Measurements from ENCODE around the gene CTNS.

CTNS gene

DNA sequence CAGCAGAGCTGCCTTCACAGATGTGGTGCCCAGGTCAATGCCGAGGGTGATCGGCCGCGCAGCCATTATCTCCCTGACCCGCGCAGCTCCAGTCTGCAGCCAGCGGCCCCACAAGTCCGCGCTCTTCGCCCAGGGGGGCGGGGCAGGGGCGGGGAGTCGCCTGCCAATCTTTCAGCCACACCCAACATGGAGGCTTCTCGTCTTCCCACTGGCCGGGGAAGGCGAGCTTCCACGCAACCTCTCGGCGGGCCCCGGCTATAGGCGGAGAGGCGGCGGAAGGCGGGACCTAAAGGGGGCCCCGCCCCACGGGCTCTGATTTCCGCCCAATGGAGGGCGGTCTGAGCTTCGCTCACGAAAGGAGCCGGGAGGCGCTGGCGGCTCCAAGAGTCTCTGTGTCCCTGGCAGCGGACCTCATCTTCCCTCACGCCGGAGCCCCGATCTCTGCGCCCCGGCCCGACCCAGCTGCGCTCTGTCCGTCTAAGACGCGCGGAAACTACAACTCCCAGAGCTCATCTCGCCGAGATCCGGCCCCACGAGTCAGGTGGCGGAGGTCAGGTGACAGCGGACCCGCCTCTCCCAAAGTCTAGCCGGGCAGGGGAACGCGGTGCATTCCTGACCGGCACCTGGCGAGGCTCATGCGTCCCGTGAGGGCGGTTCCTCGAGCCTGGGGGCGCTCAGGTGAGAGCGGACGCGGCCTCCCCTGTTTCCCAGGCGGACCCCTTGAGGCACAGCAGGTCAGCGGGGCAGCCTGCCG lies at the start of gene CTNS, which contains the start of gene SHPK:
CTNS (plus strand) TSS at position 607 of the 754 bp plus-strand sequence. CDS start 3,447 bp downstream, outside the sequence.
SHPK (minus strand) TSS at position 97 of the 754 bp plus-strand sequence; CDS start at position 66, 31 bp downstream.
- peak; percentile 94 to 95 for DNase-seq

DNA sequence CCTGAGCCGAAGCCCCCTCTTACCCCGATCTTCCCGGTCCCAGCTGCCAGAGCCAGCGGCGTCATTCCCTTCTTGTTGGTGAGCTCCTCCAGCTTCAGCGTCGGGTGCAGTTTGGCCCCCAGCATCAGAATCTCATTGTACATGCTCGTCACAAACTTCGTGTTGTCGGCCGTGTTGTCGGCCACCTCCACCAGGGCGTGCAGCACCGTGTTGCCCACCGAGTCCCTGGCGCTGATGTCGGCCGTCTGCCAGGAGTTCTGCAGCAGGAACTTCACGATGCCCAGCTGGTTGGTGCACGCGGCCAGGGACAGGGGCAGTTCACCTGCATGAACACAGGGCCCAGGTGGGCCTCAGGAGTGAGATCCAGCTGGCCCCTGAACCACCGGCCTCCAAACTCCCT lies 46.8 kb upstream of the CTNS start:
- no peak for DNase-seq

DNA sequence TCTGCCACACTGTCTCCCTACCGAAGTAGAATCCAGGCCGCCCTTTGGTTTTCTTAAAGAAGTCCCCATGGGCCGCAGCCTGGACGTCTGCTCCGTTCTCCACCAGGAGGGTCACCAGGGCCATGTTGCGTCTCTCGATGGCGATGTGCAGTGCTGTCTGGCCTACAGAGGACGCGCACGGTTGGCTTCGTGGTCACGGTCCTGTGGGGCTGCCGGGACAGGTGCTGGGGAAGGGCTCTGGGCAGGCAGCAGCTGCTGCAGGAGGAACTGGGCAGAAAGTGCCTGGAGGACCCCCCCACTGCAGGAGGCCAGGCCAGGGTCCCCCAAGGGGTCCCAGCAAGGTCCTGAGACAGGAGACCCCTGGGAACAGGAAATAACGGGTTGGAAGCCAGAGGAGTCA lies 46.3 kb upstream of the CTNS start:
- no peak for DNase-seq

DNA sequence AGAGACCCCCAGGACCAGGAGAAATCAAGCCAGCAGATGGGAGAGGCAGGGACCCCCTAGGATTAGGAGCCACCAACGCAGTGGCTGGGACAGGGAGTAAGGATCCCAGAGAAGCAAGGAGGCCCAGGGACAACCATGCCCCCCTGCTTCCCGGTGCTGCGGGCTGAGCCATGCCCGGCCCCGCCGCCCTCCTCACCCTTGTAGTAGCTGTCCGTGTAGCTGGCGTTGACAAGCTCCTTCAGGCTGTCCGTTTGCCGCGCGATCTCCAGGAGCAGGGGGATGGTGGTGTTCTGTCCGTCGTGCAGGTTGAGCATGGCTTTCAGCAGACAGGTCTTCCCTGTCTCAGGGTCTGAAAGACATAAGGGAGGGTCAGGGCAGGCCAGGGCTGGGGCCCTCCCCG lies 45.8 kb upstream of the CTNS start:
- DNase-seq: no peak

DNA sequence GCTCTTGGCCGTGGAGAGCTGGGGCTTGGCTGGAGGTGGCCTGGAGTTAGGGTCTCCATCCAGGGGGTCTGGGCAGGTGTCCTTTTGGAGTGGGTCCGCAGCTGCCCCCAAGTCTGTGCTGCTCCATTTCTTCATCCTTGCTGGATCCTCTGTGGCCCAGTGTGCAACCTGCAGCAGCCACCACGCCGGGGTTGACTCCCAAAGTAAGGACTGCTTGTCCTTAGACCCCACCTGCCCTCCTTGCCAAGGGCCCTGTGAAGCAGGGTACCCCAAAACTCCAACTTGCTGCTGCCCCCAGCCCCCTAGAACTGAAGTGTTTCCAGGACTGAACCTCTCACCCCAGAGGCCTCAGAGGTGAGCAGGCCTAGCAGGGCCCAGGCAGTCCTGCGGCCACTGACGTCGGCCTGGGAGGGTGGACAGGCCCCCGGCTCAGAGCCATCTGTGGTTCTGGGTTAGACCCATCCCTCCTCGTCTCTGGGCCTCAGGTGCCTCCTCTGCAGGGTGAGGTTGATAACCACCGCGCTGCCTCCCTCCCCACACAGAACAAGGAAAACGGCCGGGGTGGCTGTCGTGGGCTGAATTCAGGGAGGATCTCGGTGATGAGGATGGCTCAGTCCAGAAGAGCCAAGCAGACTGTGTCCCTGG lies 44.2 kb upstream of the CTNS start:
- no peak for DNase-seq

DNA sequence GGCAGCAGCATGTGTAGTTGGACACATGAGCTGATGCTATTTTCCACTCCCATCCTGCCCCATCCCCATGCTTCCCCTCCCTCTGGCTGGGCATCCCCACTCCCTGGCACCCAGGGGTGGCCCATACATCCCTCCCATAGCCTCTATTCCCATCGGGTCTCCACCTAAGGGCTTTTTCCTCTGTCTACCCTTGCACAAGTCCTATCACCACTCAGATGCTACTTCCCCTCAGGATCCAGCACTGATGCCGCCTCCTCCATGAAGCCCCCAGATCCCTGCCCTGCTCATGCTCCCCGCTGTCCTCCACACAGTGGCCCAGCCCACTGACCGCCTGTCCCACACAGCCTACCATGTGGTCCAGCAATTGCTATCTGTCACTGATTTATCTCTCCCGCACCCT lies 43.2 kb upstream of the CTNS start:
- DNase-seq: no peak

DNA sequence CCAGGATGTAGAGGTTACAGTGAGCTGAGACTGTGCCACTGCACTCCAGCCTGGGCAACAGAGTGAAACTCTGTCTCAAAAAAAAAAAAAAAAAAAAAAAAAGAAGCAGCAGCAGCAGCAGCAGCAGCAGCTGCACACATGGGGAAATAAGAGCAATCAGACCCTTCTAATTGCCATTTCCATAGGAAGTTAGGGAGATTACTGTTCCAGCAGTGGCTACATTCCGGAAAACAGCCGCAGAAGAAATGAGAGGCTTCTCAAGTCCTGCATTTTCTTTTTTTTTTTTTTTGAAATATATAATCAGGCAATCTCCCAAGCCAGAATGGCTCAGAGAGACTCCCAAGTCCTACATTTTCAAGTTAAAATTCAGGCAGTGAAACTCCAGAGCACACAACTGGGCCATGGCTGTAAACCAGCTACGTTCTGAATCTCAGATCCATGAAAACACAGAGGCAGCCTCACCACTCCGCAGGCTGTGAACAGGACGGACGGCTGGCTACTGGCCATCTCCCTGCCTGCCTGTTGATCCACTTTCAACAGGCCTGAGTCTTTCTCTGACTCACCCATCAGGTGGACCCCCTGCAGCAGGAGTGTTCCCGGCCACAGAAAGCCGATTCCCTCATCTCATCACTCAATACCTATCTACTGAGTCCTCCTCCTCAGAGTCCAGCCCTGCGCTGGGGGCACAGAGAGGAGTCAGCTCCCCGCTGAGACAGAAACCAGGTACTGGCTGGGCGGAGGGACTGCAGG lies 42.3 kb upstream of the CTNS start:
- no peak for DNase-seq

DNA sequence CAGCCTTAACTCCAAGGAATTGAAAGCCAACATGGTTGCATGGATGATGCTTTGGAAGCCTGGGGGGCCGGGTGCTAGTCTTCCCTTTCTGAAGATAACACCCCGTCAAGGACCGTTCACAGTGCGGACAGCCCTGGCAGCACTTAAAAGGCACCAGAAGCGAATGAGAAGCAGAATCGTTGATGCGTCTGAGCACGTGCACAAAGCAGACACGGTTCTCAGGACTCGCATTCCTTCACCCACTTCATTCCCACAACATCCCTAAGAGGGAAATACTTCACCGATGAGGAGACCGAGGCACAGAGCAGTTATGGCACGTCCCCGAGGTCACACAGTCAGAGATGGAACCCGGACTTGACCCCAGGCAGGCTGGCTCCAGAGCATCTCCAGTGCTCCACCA lies 41.6 kb upstream of the CTNS start:
- DNase-seq: no peak

DNA sequence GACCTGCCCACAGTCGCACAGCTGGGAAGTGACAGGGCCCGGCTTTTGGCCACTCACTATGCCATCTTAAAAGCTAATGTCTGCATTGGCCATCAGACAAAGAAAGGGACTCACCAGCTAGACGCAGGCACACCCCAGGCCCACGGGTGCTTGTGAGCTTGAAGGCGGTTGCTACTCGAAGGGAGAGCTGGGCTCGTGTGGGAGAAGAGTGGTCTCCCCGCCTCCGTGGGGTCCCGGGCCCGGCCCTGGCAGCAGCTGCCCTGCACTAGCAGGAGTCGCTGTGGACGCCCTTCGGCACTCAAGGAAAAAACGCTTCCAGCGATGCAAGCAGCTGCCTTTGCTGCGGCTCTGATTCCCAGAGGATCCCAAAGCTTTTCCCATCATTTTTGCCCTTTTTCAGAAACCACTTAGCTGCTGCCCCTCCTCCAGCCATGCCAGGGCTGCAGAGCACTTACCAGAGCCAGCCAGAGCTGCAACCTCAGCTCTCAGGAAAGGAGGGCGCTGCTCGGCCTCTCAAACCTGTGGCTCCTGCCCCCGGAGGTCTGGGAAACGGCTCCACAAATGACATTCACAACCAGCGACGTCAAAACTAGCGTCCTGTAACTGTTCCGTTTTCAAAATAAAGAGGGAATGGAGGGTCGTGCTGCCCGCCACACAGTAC lies 39.6 kb upstream of the CTNS start:
- no peak for DNase-seq

DNA sequence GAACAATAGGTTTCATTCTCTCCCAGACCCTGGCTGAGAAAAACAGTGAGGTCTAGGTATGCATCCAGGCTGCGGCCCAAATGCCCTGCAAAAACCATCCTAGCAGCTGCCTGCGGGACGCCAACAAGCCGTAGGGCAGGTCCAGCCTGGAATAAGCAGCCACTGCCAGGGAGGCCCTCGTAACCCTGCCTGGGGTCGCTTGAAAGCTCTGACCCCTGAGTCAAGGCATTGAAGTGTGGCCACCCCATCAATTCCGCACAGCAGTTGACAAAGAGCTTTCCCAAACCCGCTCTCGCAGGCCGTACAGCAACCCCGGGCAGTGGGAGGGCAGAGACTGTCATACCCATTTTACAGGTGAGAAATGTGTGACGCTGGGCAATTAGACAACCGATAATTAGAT lies 38.5 kb upstream of the CTNS start:
- no peak for DNase-seq

DNA sequence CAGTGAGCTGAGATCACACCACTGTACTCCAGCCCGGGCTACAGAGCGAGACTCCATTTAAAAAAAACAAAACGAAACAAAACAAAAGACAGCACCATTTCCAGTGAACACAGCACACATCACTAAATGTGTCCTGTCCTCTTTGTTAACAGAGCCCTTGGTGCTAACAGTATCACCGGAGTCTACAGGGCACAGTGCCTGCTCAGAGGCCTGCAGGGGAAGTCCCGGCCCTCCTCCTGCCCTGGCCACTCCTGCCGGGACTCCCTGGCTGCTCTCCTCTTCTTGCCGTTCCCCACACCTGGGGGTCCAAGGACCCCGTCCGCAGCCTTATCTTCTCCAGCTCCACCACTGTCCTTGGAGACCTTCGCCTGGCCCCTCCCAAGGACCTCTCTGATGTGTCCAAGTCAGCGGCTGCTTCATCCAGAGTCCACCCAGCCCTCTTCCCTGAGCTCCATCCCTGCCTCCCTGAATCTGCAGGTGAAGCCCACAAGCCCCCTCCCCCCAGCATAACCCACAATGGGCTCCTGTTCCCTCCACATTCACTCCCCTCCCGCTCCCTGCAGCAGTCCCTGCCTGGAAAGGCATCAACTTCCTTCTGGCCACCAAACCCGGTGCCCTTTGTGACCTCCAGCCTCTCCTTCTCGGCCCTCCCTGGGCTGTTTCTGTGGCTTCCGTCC lies 35.9 kb upstream of the CTNS start:
- DNase-seq: no peak

DNA sequence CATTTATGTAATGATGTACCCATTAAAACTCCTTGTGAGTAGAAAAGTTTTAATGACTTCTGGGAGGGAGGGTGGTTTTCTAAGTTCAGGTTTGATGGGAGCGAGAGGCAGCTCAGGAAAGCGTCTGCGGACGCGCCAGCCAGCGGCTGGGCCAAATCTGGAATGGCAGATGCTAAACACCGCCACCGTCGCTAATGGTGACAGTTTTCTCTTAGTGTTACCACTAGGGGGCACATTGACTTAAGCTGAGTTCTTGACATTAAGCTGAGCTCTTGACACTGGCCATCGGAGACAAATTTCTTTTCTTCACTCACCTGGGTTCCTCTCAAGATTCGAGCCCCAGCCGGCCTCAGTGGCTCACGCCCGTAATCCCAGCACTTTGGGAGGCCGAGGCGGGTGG lies 34.1 kb upstream of the CTNS start:
- DNase-seq: peak; percentile 8 to 25

DNA sequence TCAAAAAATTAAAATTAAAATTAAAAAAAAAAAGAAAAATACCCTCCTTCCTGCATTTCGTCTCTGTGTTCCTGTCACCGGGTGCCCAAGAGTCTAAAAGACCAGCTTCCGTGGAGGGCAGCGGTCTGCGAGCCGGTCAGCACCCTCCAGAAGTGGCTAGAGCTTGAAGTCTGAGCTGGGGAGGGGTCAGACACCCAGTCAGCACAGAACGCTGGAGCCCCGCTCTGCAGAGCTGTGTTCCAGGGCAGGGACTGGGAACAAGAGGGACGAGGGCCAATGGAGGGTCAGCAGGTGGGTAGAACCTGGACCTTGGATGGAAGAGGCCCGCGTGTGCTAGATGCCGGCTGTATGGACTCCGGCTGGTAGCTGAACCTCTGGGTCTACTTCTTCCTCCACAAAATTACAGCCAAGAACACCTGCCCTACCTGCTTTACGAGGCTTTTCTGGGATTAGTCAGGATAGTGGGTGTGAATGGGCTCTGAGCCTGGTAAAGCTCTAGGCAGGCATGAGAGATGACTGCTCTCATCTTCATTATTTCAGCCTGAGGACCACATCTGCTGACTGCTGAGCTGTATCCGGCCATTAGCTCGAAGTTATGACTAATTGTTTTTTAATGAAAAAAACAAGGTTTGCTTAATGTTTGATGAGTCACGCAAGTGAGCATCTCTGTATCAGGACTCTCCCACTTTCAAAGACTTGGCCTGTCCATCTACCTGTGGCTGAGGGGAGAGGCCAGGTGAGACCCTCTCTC lies 33.3 kb upstream of the CTNS start:
- no peak for DNase-seq

DNA sequence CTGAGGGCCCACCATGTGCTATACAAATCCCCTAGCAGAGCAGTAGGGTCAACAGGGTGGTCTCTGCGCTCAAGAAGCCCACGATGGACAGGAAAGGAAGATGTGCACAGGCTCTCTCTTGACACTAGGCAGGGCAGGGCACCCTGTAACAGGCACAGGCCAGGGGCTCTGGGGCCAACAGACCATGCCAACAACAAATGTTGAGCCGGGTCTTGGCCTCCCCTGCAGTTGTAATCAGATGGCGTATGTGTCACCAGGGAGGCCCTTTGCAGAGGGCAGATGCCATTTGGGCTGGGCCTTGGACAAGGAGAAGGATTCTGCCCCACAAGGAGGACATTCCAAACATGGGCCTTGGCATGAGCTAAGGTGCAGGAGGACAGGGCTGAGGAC lies 32.7 kb upstream of the CTNS start:
- DNase-seq: no peak

DNA sequence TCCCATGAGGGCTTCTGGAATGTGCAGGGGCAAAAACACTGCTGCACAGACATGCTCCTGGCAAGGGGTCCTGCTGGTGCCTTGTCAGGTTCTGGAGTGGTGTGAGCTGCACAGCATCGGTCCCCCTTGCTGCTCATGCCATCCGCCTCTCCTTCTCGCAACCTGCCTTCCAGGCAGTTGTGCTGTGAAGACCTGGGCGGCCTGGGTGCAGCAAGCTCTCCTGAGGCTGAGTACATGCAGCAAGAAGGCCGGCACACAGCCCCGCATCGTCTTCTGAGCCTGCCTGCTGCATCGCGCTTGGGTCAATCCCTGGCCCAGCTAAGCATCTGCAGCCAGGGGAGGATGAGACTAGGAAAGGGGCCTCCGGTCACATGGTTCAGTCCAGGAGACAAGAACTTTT lies 26.9 kb upstream of the CTNS start:
- no peak for DNase-seq

DNA sequence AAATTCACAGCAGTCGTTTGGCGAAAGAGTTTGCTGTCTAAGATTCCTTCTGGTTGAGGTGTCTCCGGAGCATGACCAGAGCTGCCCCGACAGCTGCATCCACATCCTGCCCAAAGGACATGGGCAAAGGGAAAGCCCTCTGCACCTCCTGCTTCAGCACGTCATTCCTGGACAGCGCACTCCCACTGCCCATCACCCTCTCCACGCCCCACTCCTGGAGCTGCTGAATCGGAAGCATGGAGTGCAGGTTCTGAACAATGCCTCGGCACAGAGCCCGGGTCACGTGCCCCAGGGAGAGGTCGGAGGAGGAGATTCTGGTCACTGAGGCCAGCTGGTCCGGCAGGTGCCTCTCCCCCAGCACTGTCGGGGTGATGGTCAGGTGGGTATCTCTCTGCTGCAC lies 26.0 kb upstream of the CTNS start:
- DNase-seq: no peak

DNA sequence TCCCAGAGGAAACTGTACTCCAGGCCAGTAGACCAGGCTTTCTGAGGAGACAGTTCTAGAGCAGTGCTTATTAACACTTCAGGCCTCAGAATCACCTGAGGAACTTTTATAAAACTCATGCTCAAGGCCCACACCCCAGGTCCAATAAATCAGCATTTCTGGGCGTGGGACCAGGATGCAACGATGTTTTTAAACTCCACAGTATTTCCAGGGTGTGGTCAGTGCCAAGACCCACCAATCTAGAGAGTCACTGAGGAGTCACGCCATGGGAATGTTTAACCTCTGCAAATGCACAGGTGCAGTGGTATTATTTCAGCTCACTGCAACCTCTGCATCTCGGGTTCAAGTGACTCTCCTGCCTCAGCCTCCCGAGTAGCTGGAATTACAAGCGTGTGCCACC lies 23.4 kb upstream of the CTNS start:
- no peak for DNase-seq

DNA sequence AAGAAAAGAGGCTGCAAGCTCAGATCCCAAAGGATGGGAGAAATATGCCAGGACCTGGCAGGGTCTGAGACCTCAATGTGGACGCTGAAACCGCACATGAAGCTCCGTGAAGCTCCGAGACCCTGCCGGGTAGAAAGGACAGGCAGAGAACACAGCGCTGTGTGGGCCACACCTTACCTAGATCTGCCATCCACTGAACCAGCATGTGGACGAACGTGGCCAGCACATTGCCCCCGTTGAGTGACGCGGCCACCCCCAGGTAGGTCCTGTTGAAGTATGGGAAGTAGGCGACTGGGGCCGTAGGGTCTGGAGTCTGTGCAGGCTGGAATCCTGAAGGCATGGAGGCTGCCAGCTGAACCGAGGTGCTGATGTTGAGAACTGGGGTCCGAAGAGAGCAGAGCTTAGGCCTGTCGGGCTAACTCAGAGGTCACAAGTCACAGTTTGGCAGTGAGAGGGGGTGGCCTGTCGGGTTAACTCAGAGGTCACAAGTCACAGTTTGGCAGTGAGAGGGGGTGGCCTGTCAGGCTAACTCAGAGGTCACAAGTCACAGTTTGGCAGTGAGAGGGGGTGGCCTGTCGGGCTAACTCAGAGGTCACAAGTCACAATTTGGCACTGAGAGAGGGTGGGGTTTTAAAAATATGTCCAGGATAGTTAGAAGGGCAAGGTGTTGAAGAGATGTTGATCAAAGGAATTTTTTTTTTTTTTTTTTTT lies 21.2 kb upstream of the CTNS start:
- no peak for DNase-seq

DNA sequence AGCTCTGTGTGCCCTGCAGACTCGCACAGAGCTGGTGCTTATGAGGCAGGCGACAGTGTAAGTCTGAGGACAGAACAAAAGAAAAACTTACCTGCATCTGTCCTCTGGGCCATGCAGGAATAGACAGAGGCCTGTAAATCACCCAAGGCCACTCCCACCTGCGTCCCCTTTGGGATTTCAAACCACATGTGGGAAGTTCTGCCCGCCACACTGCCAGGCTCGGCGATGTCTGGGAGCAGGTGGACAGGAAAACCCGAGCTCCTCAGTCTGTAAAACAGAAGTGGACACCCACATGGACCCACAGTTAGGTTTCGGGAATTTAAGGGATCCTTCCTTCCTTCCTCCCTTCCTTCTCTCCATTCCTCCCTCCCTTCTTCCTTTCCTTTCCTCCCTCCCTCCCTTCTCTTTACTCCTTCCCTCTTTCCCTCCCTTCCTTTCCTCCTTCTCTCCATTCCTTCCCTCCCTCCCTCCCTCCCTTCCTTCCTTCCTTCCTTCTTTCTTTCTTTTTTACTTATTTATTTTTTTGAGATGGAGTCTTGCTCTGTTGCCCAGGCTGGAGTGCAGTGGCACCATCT lies 15.3 kb upstream of the CTNS start:
- DNase-seq: no peak

DNA sequence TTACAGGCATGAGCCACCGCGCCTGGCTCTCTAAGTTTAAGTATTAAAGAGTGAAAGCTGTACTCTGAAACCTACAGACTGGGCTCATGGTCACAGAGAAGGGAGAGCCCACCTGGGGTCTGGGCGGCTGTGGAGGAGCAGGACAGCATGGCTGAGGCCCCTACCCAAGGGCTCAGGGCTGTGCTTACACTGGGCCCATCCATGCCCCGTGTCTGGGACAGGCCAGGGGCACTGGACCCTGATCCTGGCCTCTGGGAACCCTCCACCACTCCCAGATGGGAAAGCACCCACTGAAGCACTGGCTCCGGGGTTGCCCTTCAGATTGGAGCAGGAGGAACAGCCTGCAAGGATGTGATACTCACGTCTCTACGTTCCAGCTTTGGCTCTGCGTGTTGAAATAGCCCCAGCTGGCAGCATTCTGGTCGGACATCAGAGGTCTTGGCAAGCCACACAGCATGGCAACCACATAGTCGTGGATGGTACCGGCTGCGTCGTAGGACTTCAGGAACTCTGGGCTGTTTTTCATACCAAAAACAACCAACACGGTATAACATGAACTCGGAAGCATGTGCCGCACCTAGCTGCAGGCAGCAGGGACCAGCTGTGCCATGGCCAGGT lies 13.5 kb upstream of the CTNS start:
- DNase-seq: no peak

Data from CD4-positive, alpha-beta T cell treated with Interferon alpha-2 for 1 hour (primary cell).